GM04503 (cell line): ENCODE data around the gene SIL1.
A peak's percentile ranks its signal among the peaks of the same experiment; 100 is the strongest.

Experiments used
- DNase-seq: peaks from one replicate; pipeline ENCODE4 v3.0.0-alpha.2; 2012; ENCODE audit warnings: low read depth

Gene SIL1

GRCh38 chr5:138920181-138920580 is 278.0 kb downstream of the SIL1 start:
- no peak for DNase-seq

- no peak for DNase-seq
These were observed 279.5 kb downstream of the SIL1 start for GRCh38 chr5:138918686-138919085.

GRCh38 chr5:138914338-138914737 is 283.8 kb downstream of the SIL1 start:
- DNase-seq: no peak

- DNase-seq: no peak
These were observed 284.4 kb downstream of the SIL1 start for GRCh38 chr5:138913773-138914172.

- no peak for DNase-seq
These were observed 286.1 kb downstream of the SIL1 start for GRCh38 chr5:138912093-138912492.

GRCh38 chr5:138911441-138911840 is 286.7 kb downstream of the SIL1 start:
- DNase-seq: no peak

- DNase-seq: no peak
These were observed 287.5 kb downstream of the SIL1 start for GRCh38 chr5:138910546-138911185.

- no peak for DNase-seq
These were observed 288.4 kb downstream of the SIL1 start for GRCh38 chr5:138909734-138910133.

- DNase-seq: peak; percentile 57
These were observed 292.6 kb downstream of the SIL1 start for GRCh38 chr5:138905541-138905940.

- no peak for DNase-seq
These were observed 294.9 kb downstream of the SIL1 start for GRCh38 chr5:138903130-138903775.

GRCh38 chr5:138901716-138902115 is 296.5 kb downstream of the SIL1 start:
- DNase-seq: no peak

GRCh38 chr5:138900281-138900965 is 297.7 kb downstream of the SIL1 start:
- no peak for DNase-seq

GRCh38 chr5:138898742-138899141 is 299.4 kb downstream of the SIL1 start:
- DNase-seq: no peak

GRCh38 chr5:138898299-138898698 is 299.9 kb downstream of the SIL1 start:
- no peak for DNase-seq
